Measurements from ENCODE around the gene ZNF79.

DNA sequence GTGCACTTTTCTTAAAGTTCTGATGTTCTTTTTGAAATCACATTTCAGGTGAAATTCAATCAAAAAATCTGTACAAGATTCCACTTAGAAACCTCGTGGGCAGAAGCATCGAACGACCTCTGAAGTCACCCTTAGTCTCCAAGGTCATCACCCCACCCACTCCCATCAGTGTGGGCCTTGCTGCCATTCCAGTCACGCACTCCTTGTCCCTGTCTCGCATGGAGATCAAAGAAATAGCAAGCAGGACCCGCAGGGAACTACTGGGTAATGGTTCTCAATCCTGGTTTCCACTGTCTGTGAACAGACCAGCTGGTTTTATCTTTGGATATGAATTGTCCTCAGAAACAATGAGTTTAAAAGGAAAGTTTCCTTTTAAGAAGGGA is 35.3 kb upstream of the ZNF79 start:
- TF ChIP-seq EP300 (IDR thresholded peaks at IDR 0.05; ENCODE audit: borderline replicate concordance) = no peak
- TF ChIP-seq TEAD4 (IDR thresholded peaks at IDR 0.05) = no peak
- no peak for TF ChIP-seq YY1 (IDR thresholded peaks at IDR 0.05; ENCODE audit: low read depth)

All from Ishikawa (cell line).